Occipital lobe (tissue), 2 donors: ENCODE data around the gene CSF2. TPM values are rescaled to one million over a fixed set of nuclear protein-coding genes. Genes with fewer than 3 reads are reported as not detected.

Experiments used
- DNase-seq: peaks from one replicate; lab custom pipeline; 2025; lab: John Stamatoyannopoulos, UW
- total RNA-seq: library from RNA; depleted of rRNA; stranded (reverse); fragments of >200 nt; gene quantifications from one replicate; pipeline ENCODE4 v1.2.3, GENCODE V29; 2014

Gene CSF2
- total RNA-seq = not detected

- no peak for DNase-seq
Observed at GRCh38 chr5:132073231-132074013, at the start of gene CSF2. Gene CSF2, plus strand, starts transcription at chr5:132073789. Its CDS starts 35 bp downstream, at chr5:132073824.

- DNase-seq = no peak
Observed at GRCh38 chr5:132024117-132024435, 49.5 kb upstream of the CSF2 start.

GRCh38 chr5:132024789-132025402 is 48.7 kb upstream of the CSF2 start:
- DNase-seq = no peak

GRCh38 chr5:132025403-132025971 is 48.1 kb upstream of the CSF2 start:
- DNase-seq = no peak

- DNase-seq = no peak
Observed at GRCh38 chr5:132026516-132027008, 47.0 kb upstream of the CSF2 start.

GRCh38 chr5:132027027-132027426 is 46.6 kb upstream of the CSF2 start:
- DNase-seq = no peak

GRCh38 chr5:132029609-132030330 is 43.8 kb upstream of the CSF2 start:
- no peak for DNase-seq

GRCh38 chr5:132030610-132031009 is 43.0 kb upstream of the CSF2 start:
- no peak for DNase-seq

GRCh38 chr5:132032196-132032595 is 41.4 kb upstream of the CSF2 start:
- no peak for DNase-seq

GRCh38 chr5:132033122-132033521 is 40.5 kb upstream of the CSF2 start:
- DNase-seq = no peak

- DNase-seq = no peak
Observed at GRCh38 chr5:132037353-132037752, 36.2 kb upstream of the CSF2 start.

GRCh38 chr5:132044207-132044606 is 29.4 kb upstream of the CSF2 start:
- DNase-seq = no peak

GRCh38 chr5:132046880-132047299 is 26.7 kb upstream of the CSF2 start:
- no peak for DNase-seq

GRCh38 chr5:132049093-132049492 is 24.5 kb upstream of the CSF2 start:
- DNase-seq = no peak

GRCh38 chr5:132049559-132049958 is 24.0 kb upstream of the CSF2 start:
- DNase-seq = no peak

GRCh38 chr5:132050136-132050535 is 23.5 kb upstream of the CSF2 start:
- no peak for DNase-seq

GRCh38 chr5:132050661-132051552 is 22.7 kb upstream of the CSF2 start:
- DNase-seq = no peak

GRCh38 chr5:132052520-132052919 is 21.1 kb upstream of the CSF2 start:
- no peak for DNase-seq

- no peak for DNase-seq
Observed at GRCh38 chr5:132053483-132053882, 20.1 kb upstream of the CSF2 start.

- DNase-seq = no peak
Observed at GRCh38 chr5:132054031-132054696, 19.4 kb upstream of the CSF2 start.
